HCT116 (cell line): ENCODE measurements around the gene LMNTD2. TPM values are rescaled to one million over a fixed set of nuclear protein-coding genes. Genes with fewer than 3 reads are reported as not detected.

Experiments used
- ATAC-seq: fragments of 200-7000 bp; cut with Tn5 transposase; 2 replicates; pipeline ENCODE4 v1.9.1; 2020; ENCODE audit warnings: mild to moderate bottlenecking, moderate library complexity
- BruUV-seq: library from RNA; stranded (reverse); fragments of 400-500 nt; replicated peaks from 2 replicates; lab custom pipeline; 2021; lab: Mats Ljungman, UMichigan
- CTCF ChIA-PET: fragments of 300-600 bp; sonication (Branson Sonifier 250); formaldehyde crosslinking; loops from one replicate; lab custom pipeline; 2021; ENCODE audit warnings: antibody characterized with exemption; lab: Charles Lee
- POLR2A ChIA-PET: fragments of 300-600, 350-600 bp; sonication (Branson Sonifier 250); formaldehyde crosslinking; loops from one replicate; lab custom pipeline; 2021; ENCODE audit warnings: antibody characterized with exemption; lab: Charles Lee
- RAD21 ChIA-PET, 2 experiments: fragments of 300-600 bp; sonication (Branson Sonifier 250); formaldehyde crosslinking; loops; one replicate each; lab custom pipeline; 2023; ENCODE audit warnings: low total read pairs in 2 of 2; ENCODE audit not compliant: uncharacterized antibody in 2 of 2, unreplicated experiment in 2 of 2, low non-redundant PET in 1 of 2; lab: Charles Lee
- DNase-seq: peaks from one replicate; pipeline ENCODE4 v3.0.0-alpha.2; 2010; ENCODE audit warnings: low read depth, low spot score
- H2AFZ ChIP-seq: fragments of 200-600 bp; shearing (Covaris generic), sonication (generic); 2 replicates; pipeline ENCODE4 v1.6.1; 2017; ENCODE audit warnings: low read depth, mixed run types, mixed read lengths, antibody characterized with exemption, low read length; ENCODE audit not compliant: poor library complexity, severe bottlenecking
- H3K27ac ChIP-seq: 2 replicates; pipeline ENCODE4 v1.5.1; 2012; ENCODE audit warnings: low read depth, low read length
- H3K27me3 ChIP-seq: fragments of 200-600 bp; sonication (generic); 2 replicates; pipeline ENCODE4 v1.6.1; 2016; ENCODE audit warnings: mixed run types, low read length, mixed read lengths; ENCODE audit not compliant: insufficient read depth
- H3K36me3 ChIP-seq, 2 experiments: fragments of 200-500 bp in 1 of 2; fragments of 200-600 bp in 1 of 2; sonication (Bioruptor generic) in 1 of 2; sonication (generic) in 1 of 2; 2 replicates each; pipeline versions ENCODE4 v1.5.1 to v1.6.1; 2014 to 2016; ENCODE audit warnings: low read length in 2 of 2, inconsistent platforms in 1 of 2, mixed read lengths in 1 of 2, mixed run types in 1 of 2; ENCODE audit not compliant: insufficient read depth in 2 of 2, control insufficient read depth in 1 of 2
- H3K4me1 ChIP-seq, 2 experiments: fragments of 200-600 bp in 1 of 2; sonication (generic) in 1 of 2; 2 replicates each; pipeline versions ENCODE4 v1.5.1 to v1.6.1; 2012 to 2017; ENCODE audit warnings: low read length in 2 of 2, inconsistent platforms in 1 of 2, mild to moderate bottlenecking in 1 of 2, mixed read lengths in 1 of 2, mixed run types in 1 of 2, moderate library complexity in 1 of 2; ENCODE audit not compliant: insufficient read depth in 2 of 2, control insufficient read depth in 1 of 2
- H3K4me2 ChIP-seq: fragments of 200-600 bp; sonication (generic); 2 replicates; pipeline ENCODE4 v1.6.1; 2017; ENCODE audit warnings: mixed run types, low read length, mixed read lengths
- H3K4me3 ChIP-seq, 2 experiments: fragments of 200-600 bp in 1 of 2; sonication (generic) in 1 of 2; replicated peaks in 1 of 2; 2 replicates each; pipeline ENCODE4 v1.5.1; 2011 to 2016; ENCODE audit warnings: low read length in 2 of 2, control low read depth in 1 of 2, low read depth in 1 of 2, mild to moderate bottlenecking in 1 of 2, mixed read lengths in 1 of 2, mixed run types in 1 of 2
- H3K79me2 ChIP-seq: fragments of 200-600 bp; sonication (generic); 2 replicates; pipeline ENCODE4 v1.6.1; 2017; ENCODE audit warnings: mild to moderate bottlenecking, mixed run types, low read length, moderate library complexity, mixed read lengths; ENCODE audit not compliant: insufficient read depth
- H3K9ac ChIP-seq: fragments of 200-600 bp; sonication (generic); 2 replicates; pipeline ENCODE4 v1.6.1; 2016; ENCODE audit warnings: low read length, mixed read lengths
- H3K9me2 ChIP-seq: fragments of 200-600 bp; sonication (generic), shearing (Covaris generic); 2 replicates; pipeline ENCODE4 v1.6.1; 2017; ENCODE audit warnings: mixed run types, mild to moderate bottlenecking, moderate library complexity; ENCODE audit not compliant: insufficient read depth
- H3K9me3 ChIP-seq, 2 experiments: fragments of 200-500 bp in 1 of 2; fragments of 200-600 bp in 1 of 2; sonication (Bioruptor generic) in 1 of 2; sonication (generic) in 1 of 2; 2 replicates each; pipeline ENCODE4 v1.6.1; 2014 to 2017; ENCODE audit warnings: low read length in 2 of 2, mixed read lengths in 2 of 2, inconsistent platforms in 1 of 2, low read depth in 1 of 2, mild to moderate bottlenecking in 1 of 2, mixed run types in 1 of 2, moderate library complexity in 1 of 2; ENCODE audit not compliant: control insufficient read depth in 1 of 2, insufficient read depth in 1 of 2
- H4K20me1 ChIP-seq: fragments of 200-600 bp; sonication (generic), shearing (Covaris generic); 2 replicates; pipeline ENCODE4 v1.6.1; 2017; ENCODE audit warnings: mixed run types, mild to moderate bottlenecking, moderate library complexity; ENCODE audit not compliant: insufficient read depth
- CBX3 ChIP-seq: IDR thresholded peaks from 2 replicates; pipeline ENCODE4 v1.6.1; 2012; ENCODE audit warnings: low read depth
- CEBPB ChIP-seq: IDR thresholded peaks from 2 replicates; pipeline ENCODE4 v1.6.1; 2012; ENCODE audit warnings: low read depth
- EZH2 ChIP-seq: fragments of 200-600 bp; sonication (generic); IDR thresholded peaks from 2 replicates; pipeline ENCODE4 v1.6.1; 2017; ENCODE audit warnings: antibody characterized with exemption, mixed run types
- EZH2phosphoT487 ChIP-seq: fragments of 200-600 bp; IDR thresholded peaks from 2 replicates; pipeline ENCODE4 v1.6.1; 2018; ENCODE audit warnings: antibody characterized with exemption, borderline replicate concordance
- FOSL1 ChIP-seq: IDR thresholded peaks from 2 replicates; pipeline ENCODE4 v1.6.1; 2012; ENCODE audit warnings: low read depth
- POLR2AphosphoS5 ChIP-seq: IDR thresholded peaks from 2 replicates; pipeline ENCODE4 v1.6.1; 2011; ENCODE audit warnings: mild to moderate bottlenecking, low read depth, low read length, moderate library complexity
- RAD21 ChIP-seq: IDR thresholded peaks from 2 replicates; pipeline ENCODE4 v1.6.1; 2012; ENCODE audit warnings: low read depth, mild to moderate bottlenecking
- SIN3A ChIP-seq: IDR thresholded peaks from 2 replicates; pipeline ENCODE4 v1.6.1; 2012; ENCODE audit warnings: low read depth
- SP1 ChIP-seq: IDR thresholded peaks from 2 replicates; pipeline ENCODE4 v1.6.1; 2012; ENCODE audit warnings: low read depth
- SRF ChIP-seq: IDR thresholded peaks from 2 replicates; pipeline ENCODE4 v1.6.1; 2012; ENCODE audit warnings: low read depth
- TCF7L2 ChIP-seq: IDR thresholded peaks from 2 replicates; pipeline ENCODE4 v1.7.0; 2011; ENCODE audit warnings: borderline replicate concordance, inconsistent platforms; ENCODE audit not compliant: insufficient read depth, insufficient read length; ENCODE audit errors: extremely low read depth
- YY1 ChIP-seq: IDR thresholded peaks from 2 replicates; pipeline ENCODE4 v1.6.1; 2011; ENCODE audit warnings: low read length, low read depth, moderate library complexity, mild to moderate bottlenecking; ENCODE audit not compliant: insufficient replicate concordance; ENCODE audit errors: extremely low read depth
- ZFX ChIP-seq: fragments of 450-650 bp; IDR thresholded peaks from 2 replicates; pipeline ENCODE4 v1.6.1; 2017
- ZNF274 ChIP-seq: fragments of 200-500 bp; sonication (Bioruptor generic); IDR thresholded peaks from 2 replicates; pipeline ENCODE4 v1.6.1; 2014; ENCODE audit warnings: mild to moderate bottlenecking, low read depth, low read length, inconsistent platforms
- intact Hi-C: fragments of 100-400 bp; cut with micrococcal nuclease; formaldehyde crosslinking; loops from 2 replicates; pipeline ENCODE4 v1.10.0; 2022
- total RNA-seq: library from RNA; stranded (reverse); gene quantifications from one replicate; pipeline ENCODE4 v1.2.1, GENCODE V29; 2021; ENCODE audit not compliant: unreplicated experiment
- TF ChIP-seq, protein P1 (sequence below): IDR thresholded peaks from 2 replicates; pipeline ENCODE4 v1.6.1; 2011; ENCODE audit warnings: mild to moderate bottlenecking, low read length, moderate library complexity; ENCODE audit not compliant: insufficient replicate concordance; ENCODE audit errors: extremely low read depth
- TF ChIP-seq, protein P2 (sequence below): IDR thresholded peaks from 2 replicates; pipeline ENCODE4 v1.6.1; 2012
- TF ChIP-seq, protein P3 (sequence below): IDR thresholded peaks from 2 replicates; pipeline ENCODE4 v1.6.1; 2012; ENCODE audit warnings: low read depth
- TF ChIP-seq, protein P4 (sequence below), 3 experiments: fragments of 200-600 bp in 1 of 3; sonication (generic) in 1 of 3; IDR thresholded peaks in 2 of 3; conservative IDR thresholded peaks in 1 of 3; 2 replicates each; pipeline ENCODE4 v1.5.1; 2012 to 2017; ENCODE audit warnings: low read depth in 2 of 3, low read length in 2 of 3, antibody characterized with exemption in 1 of 3, borderline replicate concordance in 1 of 3, control low read depth in 1 of 3, mild to moderate bottlenecking in 1 of 3, mixed read lengths in 1 of 3, mixed run types in 1 of 3, moderate library complexity in 1 of 3; ENCODE audit not compliant: insufficient read depth in 1 of 3

Gene LMNTD2
- total RNA-seq, 1 experiment from 2014 or later: 9.5 TPM

DNA sequence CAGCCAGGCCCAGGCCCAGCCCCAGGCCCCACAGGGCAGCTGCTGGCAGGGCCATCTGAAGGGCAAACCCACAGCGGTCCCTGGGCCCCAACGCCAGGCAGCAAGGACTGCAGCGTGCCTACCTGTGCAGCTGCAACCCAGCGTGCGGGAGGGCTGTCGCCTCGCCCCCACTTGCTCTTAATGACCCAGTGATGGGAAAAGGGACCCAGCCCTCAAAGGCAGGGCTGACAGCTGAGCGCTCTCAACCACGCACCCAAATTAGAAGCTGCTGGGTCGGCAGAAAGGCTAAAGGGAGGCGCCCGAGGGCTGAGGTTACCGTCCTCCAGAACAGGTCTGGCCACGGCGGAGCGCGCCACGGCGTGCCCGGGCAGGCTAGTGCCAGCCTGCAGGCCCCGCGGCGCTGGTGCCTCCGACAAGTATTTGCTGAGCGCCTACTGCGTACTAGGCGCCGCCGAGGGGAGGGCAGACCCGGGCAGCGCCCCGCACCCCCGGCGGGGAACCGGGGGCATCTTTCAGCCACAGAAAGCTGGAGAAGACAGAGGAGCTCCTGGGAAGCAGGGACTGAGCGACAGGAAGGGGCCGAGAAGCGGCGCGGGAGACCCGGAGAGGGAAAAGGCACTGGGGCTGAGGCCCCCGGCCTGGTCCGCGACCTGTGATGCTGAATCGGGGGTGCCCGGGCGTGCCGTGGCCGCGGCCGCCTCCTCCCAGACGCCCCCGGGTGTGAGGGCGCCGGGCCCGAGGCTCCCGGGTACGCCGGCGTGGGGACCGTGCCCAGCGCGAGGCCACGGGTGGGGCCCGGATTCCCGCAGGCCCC lies 25.9 kb downstream of the LMNTD2 start:
- TF ChIP-seq EZH2phosphoT487 (no peak), EZH2 (no peak), ZFX (no peak; the same call in 1 of the 2 replicates), RAD21 (no peak), POLR2AphosphoS5 (no peak), CEBPB (no peak), SIN3A (no peak), ZNF274 (no peak), SRF (no peak), FOSL1 (no peak), YY1 (no peak), TCF7L2 (no peak), SP1 (no peak), CBX3 (no peak)
- TF ChIP-seq, protein P1, sequence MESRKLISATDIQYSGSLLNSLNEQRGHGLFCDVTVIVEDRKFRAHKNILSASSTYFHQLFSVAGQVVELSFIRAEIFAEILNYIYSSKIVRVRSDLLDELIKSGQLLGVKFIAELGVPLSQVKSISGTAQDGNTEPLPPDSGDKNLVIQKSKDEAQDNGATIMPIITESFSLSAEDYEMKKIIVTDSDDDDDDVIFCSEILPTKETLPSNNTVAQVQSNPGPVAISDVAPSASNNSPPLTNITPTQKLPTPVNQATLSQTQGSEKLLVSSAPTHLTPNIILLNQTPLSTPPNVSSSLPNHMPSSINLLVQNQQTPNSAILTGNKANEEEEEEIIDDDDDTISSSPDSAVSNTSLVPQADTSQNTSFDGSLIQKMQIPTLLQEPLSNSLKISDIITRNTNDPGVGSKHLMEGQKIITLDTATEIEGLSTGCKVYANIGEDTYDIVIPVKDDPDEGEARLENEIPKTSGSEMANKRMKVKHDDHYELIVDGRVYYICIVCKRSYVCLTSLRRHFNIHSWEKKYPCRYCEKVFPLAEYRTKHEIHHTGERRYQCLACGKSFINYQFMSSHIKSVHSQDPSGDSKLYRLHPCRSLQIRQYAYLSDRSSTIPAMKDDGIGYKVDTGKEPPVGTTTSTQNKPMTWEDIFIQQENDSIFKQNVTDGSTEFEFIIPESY: no peak
- TF ChIP-seq, protein P2, sequence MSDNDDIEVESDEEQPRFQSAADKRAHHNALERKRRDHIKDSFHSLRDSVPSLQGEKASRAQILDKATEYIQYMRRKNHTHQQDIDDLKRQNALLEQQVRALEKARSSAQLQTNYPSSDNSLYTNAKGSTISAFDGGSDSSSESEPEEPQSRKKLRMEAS: no peak
- TF ChIP-seq, protein P3, sequence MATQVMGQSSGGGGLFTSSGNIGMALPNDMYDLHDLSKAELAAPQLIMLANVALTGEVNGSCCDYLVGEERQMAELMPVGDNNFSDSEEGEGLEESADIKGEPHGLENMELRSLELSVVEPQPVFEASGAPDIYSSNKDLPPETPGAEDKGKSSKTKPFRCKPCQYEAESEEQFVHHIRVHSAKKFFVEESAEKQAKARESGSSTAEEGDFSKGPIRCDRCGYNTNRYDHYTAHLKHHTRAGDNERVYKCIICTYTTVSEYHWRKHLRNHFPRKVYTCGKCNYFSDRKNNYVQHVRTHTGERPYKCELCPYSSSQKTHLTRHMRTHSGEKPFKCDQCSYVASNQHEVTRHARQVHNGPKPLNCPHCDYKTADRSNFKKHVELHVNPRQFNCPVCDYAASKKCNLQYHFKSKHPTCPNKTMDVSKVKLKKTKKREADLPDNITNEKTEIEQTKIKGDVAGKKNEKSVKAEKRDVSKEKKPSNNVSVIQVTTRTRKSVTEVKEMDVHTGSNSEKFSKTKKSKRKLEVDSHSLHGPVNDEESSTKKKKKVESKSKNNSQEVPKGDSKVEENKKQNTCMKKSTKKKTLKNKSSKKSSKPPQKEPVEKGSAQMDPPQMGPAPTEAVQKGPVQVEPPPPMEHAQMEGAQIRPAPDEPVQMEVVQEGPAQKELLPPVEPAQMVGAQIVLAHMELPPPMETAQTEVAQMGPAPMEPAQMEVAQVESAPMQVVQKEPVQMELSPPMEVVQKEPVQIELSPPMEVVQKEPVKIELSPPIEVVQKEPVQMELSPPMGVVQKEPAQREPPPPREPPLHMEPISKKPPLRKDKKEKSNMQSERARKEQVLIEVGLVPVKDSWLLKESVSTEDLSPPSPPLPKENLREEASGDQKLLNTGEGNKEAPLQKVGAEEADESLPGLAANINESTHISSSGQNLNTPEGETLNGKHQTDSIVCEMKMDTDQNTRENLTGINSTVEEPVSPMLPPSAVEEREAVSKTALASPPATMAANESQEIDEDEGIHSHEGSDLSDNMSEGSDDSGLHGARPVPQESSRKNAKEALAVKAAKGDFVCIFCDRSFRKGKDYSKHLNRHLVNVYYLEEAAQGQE: no peak
- TF ChIP-seq, protein P4, sequence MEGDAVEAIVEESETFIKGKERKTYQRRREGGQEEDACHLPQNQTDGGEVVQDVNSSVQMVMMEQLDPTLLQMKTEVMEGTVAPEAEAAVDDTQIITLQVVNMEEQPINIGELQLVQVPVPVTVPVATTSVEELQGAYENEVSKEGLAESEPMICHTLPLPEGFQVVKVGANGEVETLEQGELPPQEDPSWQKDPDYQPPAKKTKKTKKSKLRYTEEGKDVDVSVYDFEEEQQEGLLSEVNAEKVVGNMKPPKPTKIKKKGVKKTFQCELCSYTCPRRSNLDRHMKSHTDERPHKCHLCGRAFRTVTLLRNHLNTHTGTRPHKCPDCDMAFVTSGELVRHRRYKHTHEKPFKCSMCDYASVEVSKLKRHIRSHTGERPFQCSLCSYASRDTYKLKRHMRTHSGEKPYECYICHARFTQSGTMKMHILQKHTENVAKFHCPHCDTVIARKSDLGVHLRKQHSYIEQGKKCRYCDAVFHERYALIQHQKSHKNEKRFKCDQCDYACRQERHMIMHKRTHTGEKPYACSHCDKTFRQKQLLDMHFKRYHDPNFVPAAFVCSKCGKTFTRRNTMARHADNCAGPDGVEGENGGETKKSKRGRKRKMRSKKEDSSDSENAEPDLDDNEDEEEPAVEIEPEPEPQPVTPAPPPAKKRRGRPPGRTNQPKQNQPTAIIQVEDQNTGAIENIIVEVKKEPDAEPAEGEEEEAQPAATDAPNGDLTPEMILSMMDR (IDR thresholded peaks at IDR 0.05 in 2 of 3, conservative IDR thresholded peaks at IDR 0.05 in 1 of 3; ENCODE audit: borderline replicate concordance in 1 of 3, insufficient read depth in 1 of 3, low read depth in 2 of 3, low read length in 2 of 3): no peak
- ChIA-PET RAD21 (no interaction called here), CTCF (no interaction called here), POLR2A (interaction anchor here (1.7 kb wide), 1 partner anchor 26 kb away, joined by 5 read pairs; no protein-coding TSS in a partner anchor)
- Histone ChIP-seq H3K9ac (peak overlapping the region; percentile 89), H3K4me3 (peak overlapping the region; percentile 69 to 90), H3K9me2 (no peaks in the 10 kb centered on the region), H3K4me1 (peaks cover 15 to 33% of the 10 kb centered on the region in 2 experiments; a peak in 3 of 4 replicates), H3K27me3 (no peaks in the 10 kb centered on the region), H3K36me3 (peaks cover 0 to 26% of the 10 kb centered on the region in 2 experiments; a peak in 2 of 4 replicates), H2AFZ (no peak overlapping the region), H3K79me2 (peaks cover 33% of the 10 kb centered on the region), H4K20me1 (no peaks in the 10 kb centered on the region), H3K27ac (peak overlapping the region; percentile 95), H3K4me2 (peak overlapping the region; percentile 92), H3K9me3 (no peaks in the 10 kb centered on the region)
- no TSS peak for BruUV-seq
- no peak for DNase-seq
- intact Hi-C loops: no loop called here
- ATAC-seq: no peak; the same call in 1 of the 2 replicates
